Progenitor cell of endocrine pancreas (in vitro differentiated cells): ENCODE results near the gene PINLYP. TPM values are rescaled to one million over a fixed set of nuclear protein-coding genes. Genes with fewer than 3 reads are reported as not detected.
A peak's percentile ranks its signal among the peaks of the same experiment; 100 is the strongest.
"Not testable (repeated sequence)": the region's sequence is repeated elsewhere in the genome, so short reads cannot be mapped to it uniquely, and the experiment has no call there.

Experiments used
- DNase-seq: peaks from one replicate; pipeline ENCODE4 v3.0.0; 2021; ENCODE audit warnings: low spot score; ENCODE audit not compliant: unreplicated experiment
- H3K27ac Mint-ChIP-seq: 2 replicates; pipeline ENCODE4 v1.8.0; 2021; ENCODE audit warnings: mild to moderate bottlenecking, moderate library complexity, mixed read lengths
- H3K27me3 Mint-ChIP-seq: 2 replicates; pipeline ENCODE4 v1.8.0; 2021; ENCODE audit warnings: mixed read lengths
- H3K36me3 Mint-ChIP-seq: 2 replicates; pipeline ENCODE4 v1.8.0; 2022; ENCODE audit warnings: mixed read lengths; ENCODE audit not compliant: insufficient read depth
- H3K4me1 Mint-ChIP-seq: 2 replicates; pipeline ENCODE4 v1.8.0; 2021; ENCODE audit warnings: low read depth, mixed read lengths
- H3K4me3 Mint-ChIP-seq: 2 replicates; pipeline ENCODE4 v1.8.0; 2021; ENCODE audit warnings: low read depth, mild to moderate bottlenecking, moderate library complexity, mixed read lengths
- H3K9me3 Mint-ChIP-seq: 2 replicates; pipeline ENCODE4 v1.8.0; 2021; ENCODE audit warnings: low read depth, mixed read lengths
- total RNA-seq: library from RNA; stranded (reverse); gene quantifications from 2 replicates; pipeline ENCODE4 v1.2.1, GENCODE V29; 2021
- TF ChIP-seq, protein P1 (sequence below): fragments of 200-600 bp; sonication (generic); IDR thresholded peaks from one replicate; pipeline ENCODE4 v1.5.0; 2021; ENCODE audit warnings: antibody characterized with exemption, mild to moderate bottlenecking; ENCODE audit not compliant: unreplicated experiment

PINLYP gene
- total RNA-seq, 1 donor from 2014 or later, result 7.7 TPM

DNA sequence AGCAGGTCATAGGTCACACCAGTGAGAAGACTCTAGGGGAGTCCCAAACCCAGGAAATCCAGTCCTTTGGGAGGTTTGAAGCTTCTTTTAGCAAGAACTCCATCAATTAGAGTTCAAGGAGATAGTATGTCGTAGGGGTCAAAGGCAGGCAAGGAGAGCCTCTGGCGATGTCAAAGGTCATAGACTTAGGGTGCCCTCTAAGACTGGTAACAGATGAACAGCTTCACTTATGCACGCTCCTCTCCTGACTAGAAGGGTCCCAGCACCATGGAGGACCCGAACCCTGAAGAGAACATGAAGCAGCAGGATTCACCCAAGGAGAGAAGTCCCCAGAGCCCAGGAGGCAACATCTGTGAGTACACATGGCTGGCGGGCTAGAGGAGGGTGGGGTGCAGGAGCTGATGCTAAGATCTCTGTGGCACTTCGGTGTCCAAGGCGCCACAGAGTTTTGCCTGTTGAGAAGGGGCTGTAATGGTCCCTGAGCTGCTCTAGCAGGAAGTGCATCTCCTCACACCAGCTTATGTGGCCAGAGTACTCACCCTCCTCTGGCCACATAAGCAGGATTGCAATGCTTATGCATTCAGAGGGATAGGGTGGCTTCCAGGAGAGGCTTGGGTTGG is 21.4 kb downstream of the PINLYP start:
- H3K4me1 Mint-ChIP-seq, result peaks cover 26% of the 10 kb centered on the region
- peaks cover 14% of the 10 kb centered on the region for H3K36me3 Mint-ChIP-seq
- H3K9me3 Mint-ChIP-seq, result no peaks in the 10 kb centered on the region
- H3K27me3 Mint-ChIP-seq, result no peaks in the 10 kb centered on the region
- TF ChIP-seq, protein P1, sequence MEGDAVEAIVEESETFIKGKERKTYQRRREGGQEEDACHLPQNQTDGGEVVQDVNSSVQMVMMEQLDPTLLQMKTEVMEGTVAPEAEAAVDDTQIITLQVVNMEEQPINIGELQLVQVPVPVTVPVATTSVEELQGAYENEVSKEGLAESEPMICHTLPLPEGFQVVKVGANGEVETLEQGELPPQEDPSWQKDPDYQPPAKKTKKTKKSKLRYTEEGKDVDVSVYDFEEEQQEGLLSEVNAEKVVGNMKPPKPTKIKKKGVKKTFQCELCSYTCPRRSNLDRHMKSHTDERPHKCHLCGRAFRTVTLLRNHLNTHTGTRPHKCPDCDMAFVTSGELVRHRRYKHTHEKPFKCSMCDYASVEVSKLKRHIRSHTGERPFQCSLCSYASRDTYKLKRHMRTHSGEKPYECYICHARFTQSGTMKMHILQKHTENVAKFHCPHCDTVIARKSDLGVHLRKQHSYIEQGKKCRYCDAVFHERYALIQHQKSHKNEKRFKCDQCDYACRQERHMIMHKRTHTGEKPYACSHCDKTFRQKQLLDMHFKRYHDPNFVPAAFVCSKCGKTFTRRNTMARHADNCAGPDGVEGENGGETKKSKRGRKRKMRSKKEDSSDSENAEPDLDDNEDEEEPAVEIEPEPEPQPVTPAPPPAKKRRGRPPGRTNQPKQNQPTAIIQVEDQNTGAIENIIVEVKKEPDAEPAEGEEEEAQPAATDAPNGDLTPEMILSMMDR, result no peak
- no peak for DNase-seq
- peak overlapping the region; percentile 100 for H3K27ac Mint-ChIP-seq
- peak overlapping the region; percentile 100 for H3K4me3 Mint-ChIP-seq

DNA sequence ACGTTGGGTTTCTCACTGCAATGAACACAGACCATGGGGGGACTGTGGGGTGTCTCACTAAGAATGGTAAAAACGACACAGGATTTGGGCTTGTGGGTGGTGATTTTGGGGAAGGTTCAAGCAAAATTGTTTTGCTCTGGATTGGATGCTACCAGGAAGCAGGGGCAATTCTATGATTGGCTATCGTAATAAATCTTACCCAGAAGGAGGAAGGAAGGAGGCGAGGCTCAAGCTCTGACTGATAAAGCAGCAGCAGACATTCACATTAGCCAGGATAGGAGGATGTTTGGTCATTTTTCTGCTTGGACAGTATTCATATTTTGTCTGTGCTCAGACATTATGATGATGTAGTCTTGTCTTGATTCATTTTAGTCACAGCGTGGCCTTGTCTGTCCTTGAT is 22.3 kb downstream of the PINLYP start:
- DNase-seq, result no peak
- peaks cover 12% of the 10 kb centered on the region for H3K36me3 Mint-ChIP-seq
- TF ChIP-seq, protein P1, result no peak
- peak overlapping the region; percentile 100 for H3K27ac Mint-ChIP-seq
- H3K27me3 Mint-ChIP-seq, result no peaks in the 10 kb centered on the region
- H3K4me1 Mint-ChIP-seq, result peaks cover 26% of the 10 kb centered on the region
- no peaks in the 10 kb centered on the region for H3K9me3 Mint-ChIP-seq
- H3K4me3 Mint-ChIP-seq, result peak overlapping the region; percentile 100

DNA sequence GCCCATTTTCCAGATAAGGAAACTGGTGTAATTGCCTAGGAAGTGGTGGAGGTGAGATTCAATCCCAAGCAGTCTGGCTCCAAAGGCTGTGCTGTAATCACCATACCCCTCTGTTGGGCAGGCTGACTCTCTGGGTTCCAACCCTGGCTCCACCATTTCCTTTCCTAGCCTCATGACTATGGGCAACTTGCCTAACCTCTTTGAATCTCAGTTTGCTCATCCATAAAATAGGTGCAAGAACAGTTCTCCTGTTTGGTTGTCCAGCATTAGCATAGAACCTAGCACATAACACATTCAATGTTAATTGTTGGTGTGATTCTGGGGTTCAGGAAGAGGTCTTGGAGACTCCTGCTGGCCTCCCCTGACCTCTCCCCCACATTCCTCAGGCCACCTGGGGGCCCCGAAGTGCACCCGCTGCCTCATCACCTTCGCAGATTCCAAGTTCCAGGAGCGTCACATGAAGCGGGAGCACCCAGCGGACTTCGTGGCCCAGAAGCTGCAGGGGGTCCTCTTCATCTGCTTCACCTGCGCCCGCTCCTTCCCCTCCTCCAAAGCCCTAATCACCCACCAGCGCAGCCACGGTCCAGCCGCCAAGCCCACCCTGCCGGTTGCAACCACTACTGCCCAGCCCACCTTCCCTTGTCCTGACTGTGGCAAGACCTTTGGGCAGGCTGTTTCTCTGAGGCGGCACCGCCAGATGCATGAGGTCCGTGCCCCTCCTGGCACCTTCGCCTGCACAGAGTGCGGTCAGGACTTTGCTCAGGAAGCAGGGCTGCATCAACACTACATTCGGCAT is 23.0 kb downstream of the PINLYP start:
- H3K27ac Mint-ChIP-seq, result peak overlapping the region; percentile 64
- TF ChIP-seq, protein P1, result no peak
- no peaks in the 10 kb centered on the region for H3K9me3 Mint-ChIP-seq
- no peaks in the 10 kb centered on the region for H3K27me3 Mint-ChIP-seq
- H3K36me3 Mint-ChIP-seq, result peaks cover 8% of the 10 kb centered on the region
- no peak overlapping the region for H3K4me3 Mint-ChIP-seq
- peaks cover 22% of the 10 kb centered on the region for H3K4me1 Mint-ChIP-seq
- DNase-seq, result no peak

DNA sequence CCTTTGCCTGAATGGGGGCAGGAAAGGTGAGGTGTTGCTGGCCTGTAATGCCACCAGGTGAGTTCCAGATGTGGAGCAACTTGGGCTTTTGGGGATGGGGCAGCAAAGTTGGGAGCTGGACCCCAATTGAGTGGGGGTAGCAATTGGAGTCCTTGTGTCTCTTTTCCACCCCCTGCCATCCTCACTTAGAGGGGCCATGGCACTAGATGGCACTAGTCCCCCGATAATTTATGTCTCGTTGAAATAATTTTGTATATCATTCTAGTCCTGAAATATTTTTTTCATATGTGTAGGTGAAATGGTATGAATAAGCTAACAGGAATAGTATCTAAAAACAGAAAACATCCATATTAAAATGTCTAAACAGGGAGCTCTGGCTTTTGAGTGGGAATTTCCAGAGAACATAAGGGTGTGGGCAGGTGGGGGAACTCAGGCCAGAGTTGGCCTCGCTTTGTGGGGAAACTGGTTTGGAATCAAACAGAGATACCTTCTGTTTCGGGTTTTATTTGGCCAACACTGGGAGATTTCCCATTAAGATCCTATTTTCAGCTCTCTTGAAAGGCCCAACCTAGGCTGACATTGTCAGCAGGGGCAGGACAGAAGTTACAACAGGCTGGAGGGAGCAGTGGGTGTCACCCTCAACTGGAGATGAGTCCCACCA is 24.2 kb downstream of the PINLYP start:
- TF ChIP-seq, protein P1, result no peak
- peaks cover 7% of the 10 kb centered on the region for H3K36me3 Mint-ChIP-seq
- H3K27ac Mint-ChIP-seq, result no peak overlapping the region
- no peaks in the 10 kb centered on the region for H3K27me3 Mint-ChIP-seq
- peaks cover 18% of the 10 kb centered on the region for H3K4me1 Mint-ChIP-seq
- DNase-seq, result no peak
- H3K4me3 Mint-ChIP-seq, result no peak overlapping the region
- no peaks in the 10 kb centered on the region for H3K9me3 Mint-ChIP-seq

DNA sequence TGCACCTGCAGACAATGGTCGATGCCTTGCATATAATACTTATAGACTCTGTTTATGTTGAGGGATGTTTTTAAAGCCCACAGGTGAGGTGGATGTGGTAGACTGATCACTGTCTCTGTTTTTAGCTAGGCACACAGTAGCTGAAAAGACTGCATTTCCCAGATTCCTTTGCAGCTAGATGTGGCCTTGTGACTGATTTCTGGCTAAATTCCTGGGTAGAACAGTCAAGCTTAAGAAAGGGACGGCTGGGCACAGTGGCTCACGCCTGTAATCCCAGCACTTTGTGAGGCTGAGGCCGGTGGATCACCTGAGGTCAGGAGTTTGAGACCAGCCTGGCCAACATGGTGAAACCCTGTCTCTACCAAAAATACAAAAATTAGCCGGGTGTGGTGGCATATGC is 24.7 kb downstream of the PINLYP start:
- H3K27ac Mint-ChIP-seq, H3K4me3 Mint-ChIP-seq, H3K27me3 Mint-ChIP-seq, H3K9me3 Mint-ChIP-seq, H3K36me3 Mint-ChIP-seq, DNase-seq: not testable (repeated sequence)
- peaks cover 18% of the 10 kb centered on the region for H3K4me1 Mint-ChIP-seq
